SK-N-SH treated with all-trans-retinoic acid at 6 μM for 48 hours (cell line): ENCODE measurements around the gene TPRG1.

Experiments used
- BACH2 ChIP-seq: fragments of 250-450 bp; sonication (Bioruptor Pico); IDR thresholded peaks from 2 replicates; pipeline ENCODE4 v1.9.0; 2021; ENCODE audit warnings: mild to moderate bottlenecking, borderline replicate concordance
- CSDC2 ChIP-seq: fragments of 250-450 bp; sonication (Bioruptor Pico); IDR thresholded peaks from 2 replicates; pipeline ENCODE4 v1.5.0; 2020; ENCODE audit warnings: mild to moderate bottlenecking, moderate library complexity
- ESRRG ChIP-seq: fragments of 250-450 bp; sonication (Bioruptor Pico); IDR thresholded peaks from 2 replicates; pipeline ENCODE4 v1.6.1; 2021; ENCODE audit warnings: mild to moderate bottlenecking
- ISL1 ChIP-seq: fragments of 250-450 bp; sonication (Bioruptor Pico); IDR thresholded peaks from 2 replicates; pipeline ENCODE4 v2.1.2; 2022; ENCODE audit warnings: mild to moderate bottlenecking, moderate library complexity
- PATZ1 ChIP-seq: fragments of 250-450 bp; sonication (Bioruptor Pico); IDR thresholded peaks from 2 replicates; pipeline ENCODE4 v1.8.0; 2020; ENCODE audit warnings: mild to moderate bottlenecking, moderate library complexity, borderline replicate concordance
- RARB ChIP-seq: fragments of 250-450 bp; sonication (Bioruptor Pico); IDR thresholded peaks from 2 replicates; pipeline ENCODE4 v1.8.0; 2021; ENCODE audit warnings: mild to moderate bottlenecking, moderate library complexity
- TSHZ2 ChIP-seq: fragments of 250-450 bp; sonication (Bioruptor Pico); IDR thresholded peaks from 2 replicates; pipeline ENCODE4 v1.5.0; 2020; ENCODE audit warnings: mild to moderate bottlenecking, moderate library complexity
- ZNF565 ChIP-seq: fragments of 450-650 bp; formaldehyde crosslinking; conservative IDR thresholded peaks from 2 replicates; pipeline ENCODE4 v1.5.0; 2020; ENCODE audit warnings: low read depth, mild to moderate bottlenecking, moderate library complexity

- TF ChIP-seq PATZ1 (CRISPR knock-in tag), result no peak
- no peak for TF ChIP-seq ISL1
- TF ChIP-seq ESRRG (CRISPR knock-in tag), result no peak
- TF ChIP-seq BACH2 (CRISPR knock-in tag), result no peak
- no peak for TF ChIP-seq CSDC2 (CRISPR knock-in tag)
- no peak for TF ChIP-seq TSHZ2 (CRISPR knock-in tag)
- no peak for TF ChIP-seq ZNF565
- TF ChIP-seq RARB (CRISPR knock-in tag), result no peak
Observed at GRCh38 chr3:189275182-189275581, 103.4 kb downstream of the TPRG1 start.
